DMS 273 (cell line): ENCODE results near the gene RTN4R.

Source experiments
- DNase-seq: peaks from one replicate; lab custom pipeline; 2025; ENCODE audit not compliant: unreplicated experiment; lab: John Stamatoyannopoulos, UW

The RTN4R gene

GRCh38 chr22:20204806-20205205 is 63.3 kb downstream of the RTN4R start:
- DNase-seq: no peak

- peak; percentile 55 for DNase-seq
Observed at GRCh38 chr22:20204311-20204710, 63.8 kb downstream of the RTN4R start.

GRCh38 chr22:20203552-20204201 is 64.4 kb downstream of the RTN4R start:
- DNase-seq: no peak

- DNase-seq: no peak
Observed at GRCh38 chr22:20203142-20203551, 65.0 kb downstream of the RTN4R start.

- DNase-seq: no peak
Observed at GRCh38 chr22:20201837-20202392, 66.2 kb downstream of the RTN4R start.

GRCh38 chr22:20199906-20200305 is 68.2 kb downstream of the RTN4R start:
- DNase-seq: no peak

GRCh38 chr22:20199413-20199842 is 68.7 kb downstream of the RTN4R start:
- DNase-seq: no peak

- DNase-seq: no peak
Observed at GRCh38 chr22:20198557-20199319, 69.4 kb downstream of the RTN4R start.

GRCh38 chr22:20197407-20198030 is 70.6 kb downstream of the RTN4R start:
- no peak for DNase-seq

GRCh38 chr22:20196094-20196842 is 71.8 kb downstream of the RTN4R start:
- no peak for DNase-seq

GRCh38 chr22:20194681-20195593 is 73.2 kb downstream of the RTN4R start:
- DNase-seq: no peak

- no peak for DNase-seq
Observed at GRCh38 chr22:20193761-20194494, 74.2 kb downstream of the RTN4R start.

- DNase-seq: no peak
Observed at GRCh38 chr22:20192972-20193760, 75.0 kb downstream of the RTN4R start.

- DNase-seq: no peak
Observed at GRCh38 chr22:20192293-20192971, 75.7 kb downstream of the RTN4R start.

GRCh38 chr22:20191803-20192202 is 76.3 kb downstream of the RTN4R start:
- DNase-seq: no peak
